MM.1S (cell line): ENCODE data around the gene CSHL1.

Experiments
- DNase-seq: peaks from one replicate; pipeline ENCODE4 v3.0.0-alpha.2; 2015
- H2AFZ ChIP-seq: fragments of 300-600 bp; sonication (generic); 2 replicates; pipeline ENCODE4 v1.6.0; 2016; ENCODE audit warnings: antibody characterized with exemption, low read length
- H3F3A ChIP-seq: fragments of 300-600 bp; sonication (generic); 2 replicates; pipeline ENCODE4 v1.6.1; 2016; ENCODE audit warnings: mild to moderate bottlenecking, antibody characterized with exemption, low read length, moderate library complexity, mixed read lengths; ENCODE audit not compliant: insufficient read depth
- H3K27ac ChIP-seq: fragments of 300-600 bp; sonication (generic); 2 replicates; pipeline ENCODE4 v1.5.1; 2016; ENCODE audit warnings: mild to moderate bottlenecking, low read length
- H3K27me3 ChIP-seq: fragments of 300-600 bp; sonication (generic); replicated peaks from 2 replicates; pipeline ENCODE4 v1.6.0; 2016; ENCODE audit warnings: low read length; ENCODE audit not compliant: insufficient read depth
- H3K36me3 ChIP-seq: fragments of 300-600 bp; sonication (generic); replicated peaks from 2 replicates; pipeline ENCODE4 v1.6.1; 2016; ENCODE audit warnings: mild to moderate bottlenecking, low read length, mixed read lengths; ENCODE audit not compliant: insufficient read depth
- H3K4me1 ChIP-seq: fragments of 300-600 bp; sonication (generic); 2 replicates; pipeline ENCODE4 v1.6.1; 2016; ENCODE audit warnings: low read length, mixed read lengths
- H3K4me2 ChIP-seq: fragments of 300-600 bp; sonication (generic); 2 replicates; pipeline ENCODE4 v1.6.0; 2016; ENCODE audit warnings: low read depth, low read length
- H3K4me3 ChIP-seq: fragments of 300-600 bp; sonication (generic); 2 replicates; pipeline ENCODE4 v1.5.1; 2016; ENCODE audit warnings: low read length, mixed read lengths
- H3K79me2 ChIP-seq: fragments of 300-600 bp; sonication (generic); 2 replicates; pipeline ENCODE4 v1.6.1; 2016; ENCODE audit warnings: mixed run types, low read length, mixed read lengths
- H3K9ac ChIP-seq: fragments of 300-600 bp; sonication (generic); 2 replicates; pipeline ENCODE4 v1.6.1; 2016; ENCODE audit warnings: low read length, mixed read lengths
- H3K9me2 ChIP-seq: fragments of 300-600 bp; sonication (generic); replicated peaks from 2 replicates; pipeline ENCODE4 v1.6.1; 2016; ENCODE audit warnings: mild to moderate bottlenecking, low read length, mixed read lengths; ENCODE audit not compliant: insufficient read depth
- H3K9me3 ChIP-seq: fragments of 300-600 bp; sonication (generic); replicated peaks from 2 replicates; pipeline ENCODE4 v1.6.1; 2016; ENCODE audit warnings: mild to moderate bottlenecking, low read length, mixed read lengths; ENCODE audit not compliant: insufficient read depth
- H4K20me1 ChIP-seq: fragments of 300-600 bp; sonication (generic); 2 replicates; pipeline ENCODE4 v1.6.1; 2016; ENCODE audit warnings: mild to moderate bottlenecking, low read length, moderate library complexity, mixed read lengths; ENCODE audit not compliant: insufficient read depth
- EZH2 ChIP-seq: fragments of 300-600 bp; sonication (generic); optimal IDR thresholded peaks from 2 replicates; pipeline ENCODE3; 2017; ENCODE audit warnings: low read depth, mild to moderate bottlenecking, antibody characterized with exemption, low read length, mixed read lengths
- EZH2phosphoT487 ChIP-seq: fragments of 300-600 bp; sonication (generic); IDR thresholded peaks from 2 replicates; pipeline ENCODE4 v1.6.1; 2018; ENCODE audit warnings: antibody characterized with exemption, low read length
- TF ChIP-seq, protein P1 (sequence below): fragments of 300-600 bp; sonication (generic); IDR thresholded peaks from 2 replicates; pipeline ENCODE4 v1.5.1; 2016; ENCODE audit warnings: antibody characterized with exemption, low read length, mixed read lengths

The CSHL1 gene

GRCh38 chr17:63937920-63938319 lies 26.9 kb upstream of the CSHL1 start:
- no peak overlapping the region for H3K27ac ChIP-seq
- no peaks in the 10 kb centered on the region for H3K36me3 ChIP-seq
- no peak overlapping the region for H3K9ac ChIP-seq
- no peak overlapping the region for H2AFZ ChIP-seq
- no peaks in the 10 kb centered on the region for H4K20me1 ChIP-seq
- no peaks in the 10 kb centered on the region for H3K9me2 ChIP-seq
- no peaks in the 10 kb centered on the region for H3K9me3 ChIP-seq
- no peak for DNase-seq
- H3K79me2 ChIP-seq: no peaks in the 10 kb centered on the region
- H3K27me3 ChIP-seq: peaks cover 14% of the 10 kb centered on the region; the same call in 1 of the 2 replicates
- no peaks in the 10 kb centered on the region for H3K4me1 ChIP-seq
- TF ChIP-seq EZH2 (no peak), EZH2phosphoT487 (no peak)
- TF ChIP-seq, protein P1, sequence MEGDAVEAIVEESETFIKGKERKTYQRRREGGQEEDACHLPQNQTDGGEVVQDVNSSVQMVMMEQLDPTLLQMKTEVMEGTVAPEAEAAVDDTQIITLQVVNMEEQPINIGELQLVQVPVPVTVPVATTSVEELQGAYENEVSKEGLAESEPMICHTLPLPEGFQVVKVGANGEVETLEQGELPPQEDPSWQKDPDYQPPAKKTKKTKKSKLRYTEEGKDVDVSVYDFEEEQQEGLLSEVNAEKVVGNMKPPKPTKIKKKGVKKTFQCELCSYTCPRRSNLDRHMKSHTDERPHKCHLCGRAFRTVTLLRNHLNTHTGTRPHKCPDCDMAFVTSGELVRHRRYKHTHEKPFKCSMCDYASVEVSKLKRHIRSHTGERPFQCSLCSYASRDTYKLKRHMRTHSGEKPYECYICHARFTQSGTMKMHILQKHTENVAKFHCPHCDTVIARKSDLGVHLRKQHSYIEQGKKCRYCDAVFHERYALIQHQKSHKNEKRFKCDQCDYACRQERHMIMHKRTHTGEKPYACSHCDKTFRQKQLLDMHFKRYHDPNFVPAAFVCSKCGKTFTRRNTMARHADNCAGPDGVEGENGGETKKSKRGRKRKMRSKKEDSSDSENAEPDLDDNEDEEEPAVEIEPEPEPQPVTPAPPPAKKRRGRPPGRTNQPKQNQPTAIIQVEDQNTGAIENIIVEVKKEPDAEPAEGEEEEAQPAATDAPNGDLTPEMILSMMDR: no peak
- no peaks in the 10 kb centered on the region for H3F3A ChIP-seq
- no peak overlapping the region for H3K4me3 ChIP-seq
- H3K4me2 ChIP-seq: no peak overlapping the region

DNA sequence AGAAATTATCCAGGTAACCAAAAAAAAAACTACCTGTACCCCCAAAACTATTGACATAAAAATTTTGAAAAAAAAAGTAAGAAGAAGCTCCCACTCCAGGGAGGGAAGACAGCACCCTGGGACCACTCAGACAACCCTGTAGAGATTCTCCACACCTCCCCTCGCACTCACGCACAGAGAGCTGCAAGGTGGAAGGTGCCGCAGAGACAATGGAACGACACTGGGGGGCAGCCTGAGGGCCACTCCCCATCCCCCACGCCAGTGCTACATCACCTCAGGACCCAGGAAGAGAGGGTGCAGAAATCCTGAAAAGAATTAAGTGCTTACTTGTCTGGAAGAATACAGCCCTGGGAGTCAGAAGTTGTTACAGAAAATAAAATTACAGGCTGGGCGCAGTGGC lies 26.3 kb upstream of the CSHL1 start:
- no peaks in the 10 kb centered on the region for H3F3A ChIP-seq
- H3K4me2 ChIP-seq: no peak overlapping the region
- H2AFZ ChIP-seq: no peak overlapping the region
- peaks cover 9% of the 10 kb centered on the region; the same call in 1 of the 2 replicates for H3K27me3 ChIP-seq
- TF ChIP-seq EZH2phosphoT487 (no peak), EZH2 (no peak)
- TF ChIP-seq, protein P1: no peak
- no peaks in the 10 kb centered on the region for H3K9me2 ChIP-seq
- H3K27ac ChIP-seq: no peak overlapping the region
- no peak overlapping the region for H3K9ac ChIP-seq
- no peak for DNase-seq
- H3K4me3 ChIP-seq: no peak overlapping the region
- peaks cover 4% of the 10 kb centered on the region; the same call in 1 of the 2 replicates for H3K4me1 ChIP-seq
- no peaks in the 10 kb centered on the region for H4K20me1 ChIP-seq
- H3K79me2 ChIP-seq: no peaks in the 10 kb centered on the region
- no peaks in the 10 kb centered on the region for H3K36me3 ChIP-seq
- H3K9me3 ChIP-seq: no peaks in the 10 kb centered on the region

DNA sequence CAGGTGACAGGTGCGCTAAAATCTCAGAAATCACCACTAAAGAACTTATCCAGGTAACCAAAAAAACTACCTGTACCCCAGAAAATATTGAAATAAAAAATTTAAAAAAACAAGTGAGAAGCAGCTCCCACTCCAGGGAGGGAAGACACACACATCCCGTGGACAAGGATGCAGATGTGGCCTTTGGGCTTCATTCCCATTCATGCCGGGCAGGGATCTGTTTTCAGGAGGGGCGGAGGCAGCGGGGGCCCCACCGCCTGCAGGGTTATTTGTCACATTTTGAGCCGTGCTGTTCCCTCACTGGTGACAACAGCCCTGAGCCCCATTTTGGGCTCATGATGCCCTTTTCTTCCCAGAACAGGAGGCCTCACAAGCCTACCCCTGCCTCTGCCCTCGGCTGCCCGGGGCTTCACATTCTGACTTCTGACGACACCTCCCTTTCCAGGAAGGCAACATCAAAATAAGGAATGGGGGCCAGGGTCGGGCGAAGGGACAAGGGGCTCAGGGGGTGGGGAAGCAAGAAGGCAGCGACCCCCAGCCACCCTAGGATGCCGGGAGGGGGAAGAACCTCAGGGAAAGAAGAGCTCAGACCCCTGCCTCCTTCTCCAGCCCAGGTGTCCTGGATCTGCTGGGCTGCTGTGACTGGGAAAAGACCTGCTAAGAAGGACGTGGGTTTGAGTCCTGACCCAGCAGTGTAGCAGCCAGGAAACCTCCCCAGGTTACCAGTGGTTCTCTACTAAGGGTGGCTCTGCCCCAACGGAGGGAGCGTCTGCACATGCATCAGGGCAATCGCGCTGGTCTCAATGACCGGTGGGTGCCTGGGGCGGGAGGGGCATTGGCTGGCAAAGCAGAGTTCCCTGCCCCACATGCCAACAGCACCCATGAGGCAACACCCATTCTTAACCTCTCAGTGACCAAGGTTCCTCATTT lies 23.4 kb upstream of the CSHL1 start:
- Histone ChIP-seq H3K27me3 (no peaks in the 10 kb centered on the region), H3K9me3 (no peaks in the 10 kb centered on the region), H3K9me2 (no peaks in the 10 kb centered on the region), H3F3A (no peaks in the 10 kb centered on the region), H2AFZ (no peak overlapping the region), H3K4me3 (no peak overlapping the region), H4K20me1 (no peaks in the 10 kb centered on the region), H3K9ac (no peak overlapping the region), H3K79me2 (no peaks in the 10 kb centered on the region), H3K27ac (no peak overlapping the region), H3K4me1 (peaks cover 5% of the 10 kb centered on the region; the same call in 1 of the 2 replicates), H3K4me2 (no peak overlapping the region), H3K36me3 (no peaks in the 10 kb centered on the region)
- no peak for DNase-seq
- TF ChIP-seq, protein P1: no peak
- TF ChIP-seq EZH2phosphoT487 (no peak), EZH2 (no peak)
